DOHH2 (cell line): Measurements from ENCODE around the gene KCNG1.
A peak's percentile ranks its signal among the peaks of the same experiment; 100 is the strongest.

Experiments
- H3F3A ChIP-seq: fragments of 200-600 bp; sonication (generic), shearing (Covaris generic); 2 replicates; pipeline ENCODE4 v1.6.0; 2016; ENCODE audit warnings: antibody characterized with exemption, mild to moderate bottlenecking; ENCODE audit not compliant: control insufficient read depth, insufficient read depth
- H3K27ac ChIP-seq: fragments of 200-600 bp; sonication (generic); 2 replicates; pipeline ENCODE4 v1.5.1; 2014; ENCODE audit warnings: low read depth, mild to moderate bottlenecking, low read length, moderate library complexity
- H3K27me3 ChIP-seq: fragments of 200-600 bp; sonication (generic); 2 replicates; pipeline ENCODE4 v1.6.1; 2014; ENCODE audit warnings: mild to moderate bottlenecking, low read length, mixed read lengths; ENCODE audit not compliant: control insufficient read depth
- H3K36me3 ChIP-seq: fragments of 200-600 bp; sonication (generic); 2 replicates; pipeline ENCODE4 v1.6.1; 2014; ENCODE audit warnings: mild to moderate bottlenecking, low read length, moderate library complexity, mixed read lengths; ENCODE audit not compliant: control insufficient read depth
- H3K4me1 ChIP-seq: fragments of 200-600 bp; sonication (generic); 2 replicates; pipeline ENCODE4 v1.6.1; 2014; ENCODE audit warnings: mild to moderate bottlenecking, low read length, mixed read lengths; ENCODE audit not compliant: control insufficient read depth
- H3K4me2 ChIP-seq: fragments of 200-600 bp; sonication (generic); 2 replicates; pipeline ENCODE4 v1.6.0; 2014; ENCODE audit warnings: mild to moderate bottlenecking, low read length, moderate library complexity
- H3K4me3 ChIP-seq: fragments of 200-600 bp; sonication (generic); 2 replicates; pipeline ENCODE4 v1.5.1; 2014; ENCODE audit warnings: mild to moderate bottlenecking, low read length, mixed read lengths
- H3K79me2 ChIP-seq: fragments of 200-600 bp; sonication (generic); 2 replicates; pipeline ENCODE4 v1.6.1; 2014; ENCODE audit warnings: mild to moderate bottlenecking, low read length, mixed read lengths; ENCODE audit not compliant: control insufficient read depth
- H3K9me2 ChIP-seq: fragments of 200-600 bp; sonication (generic); replicated peaks from 2 replicates; pipeline ENCODE4 v1.6.1; 2014; ENCODE audit warnings: mild to moderate bottlenecking, low read length, mixed read lengths; ENCODE audit not compliant: control insufficient read depth
- H3K9me3 ChIP-seq: fragments of 200-600 bp; sonication (generic); 2 replicates; pipeline ENCODE4 v1.6.1; 2014; ENCODE audit warnings: antibody characterized with exemption, low read length, mixed read lengths; ENCODE audit not compliant: control insufficient read depth, insufficient read depth
- H4K20me1 ChIP-seq: fragments of 200-600 bp; sonication (generic); 2 replicates; pipeline ENCODE4 v1.6.0; 2014; ENCODE audit warnings: low read depth, mild to moderate bottlenecking, antibody characterized with exemption, low read length, moderate library complexity; ENCODE audit not compliant: control insufficient read depth, insufficient read depth
- CTCF ChIP-seq: fragments of 200-600 bp; sonication (generic); IDR thresholded peaks from one replicate; pipeline ENCODE4 v1.5.1; 2014; ENCODE audit warnings: antibody characterized with exemption, mild to moderate bottlenecking, low read depth, low read length; ENCODE audit not compliant: poor library complexity, severe bottlenecking
- EZH2phosphoT487 ChIP-seq: fragments of 200-600 bp; sonication (generic); IDR thresholded peaks from 2 replicates; pipeline ENCODE4 v1.6.1; 2017; ENCODE audit warnings: borderline replicate concordance, mild to moderate bottlenecking, antibody characterized with exemption, low read length, moderate library complexity, mixed read lengths

KCNG1 gene

GRCh38 chr20:50992733-50993457 is 30.0 kb downstream of the KCNG1 start:
- H3K27me3 ChIP-seq, result peaks cover 14% of the 10 kb centered on the region
- no peaks in the 10 kb centered on the region for H3K36me3 ChIP-seq
- H3K9me2 ChIP-seq, result no peaks in the 10 kb centered on the region
- H3K27ac ChIP-seq, result no peak overlapping the region
- no peak overlapping the region for H3K4me3 ChIP-seq
- TF ChIP-seq CTCF, result peak; percentile 88
- TF ChIP-seq EZH2phosphoT487, result no peak
- H3F3A ChIP-seq, result peaks cover 6% of the 10 kb centered on the region
- peak overlapping the region; percentile 29; the same call in 1 of the 2 replicates for H3K4me2 ChIP-seq
- peaks cover 12% of the 10 kb centered on the region for H3K4me1 ChIP-seq
- H3K9me3 ChIP-seq, result peaks cover 9% of the 10 kb centered on the region; the same call in 1 of the 2 replicates
- H4K20me1 ChIP-seq, result no peaks in the 10 kb centered on the region
- no peaks in the 10 kb centered on the region for H3K79me2 ChIP-seq

- no peak overlapping the region for H3K4me3 ChIP-seq
- peaks cover 6% of the 10 kb centered on the region for H3F3A ChIP-seq
- no peaks in the 10 kb centered on the region for H4K20me1 ChIP-seq
- TF ChIP-seq CTCF (no peak), EZH2phosphoT487 (no peak)
- peaks cover 11% of the 10 kb centered on the region for H3K27me3 ChIP-seq
- H3K79me2 ChIP-seq, result no peaks in the 10 kb centered on the region
- peaks cover 9% of the 10 kb centered on the region; the same call in 1 of the 2 replicates for H3K9me3 ChIP-seq
- H3K9me2 ChIP-seq, result no peaks in the 10 kb centered on the region
- peaks cover 12% of the 10 kb centered on the region for H3K4me1 ChIP-seq
- no peak overlapping the region for H3K27ac ChIP-seq
- peak overlapping the region; percentile 29; the same call in 1 of the 2 replicates for H3K4me2 ChIP-seq
- H3K36me3 ChIP-seq, result no peaks in the 10 kb centered on the region
Measured at GRCh38 chr20:50992336-50992732, 30.6 kb downstream of the KCNG1 start.

- Histone ChIP-seq H3K4me3 (no peak overlapping the region), H3K9me3 (peaks cover 9% of the 10 kb centered on the region; the same call in 1 of the 2 replicates), H3K27ac (no peak overlapping the region), H3K4me2 (no peak overlapping the region), H3K79me2 (no peaks in the 10 kb centered on the region), H3F3A (peaks cover 6% of the 10 kb centered on the region), H4K20me1 (no peaks in the 10 kb centered on the region), H3K36me3 (no peaks in the 10 kb centered on the region), H3K9me2 (no peaks in the 10 kb centered on the region), H3K4me1 (peaks cover 12% of the 10 kb centered on the region), H3K27me3 (peaks cover under 1% of the 10 kb centered on the region; the same call in 1 of the 2 replicates)
- TF ChIP-seq CTCF (no peak), EZH2phosphoT487 (no peak)
Measured at GRCh38 chr20:50991076-50991475, 31.8 kb downstream of the KCNG1 start.
